ENCODE measurements around the gene RNF5.

Gene RNF5

GRCh38 chr6:32168350-32168749 lies 9.9 kb upstream of the RNF5 start:
- TF ChIP-seq CTCF (IDR thresholded peaks at IDR 0.05; ENCODE audit: low read depth, low read length, poor library complexity, severe bottlenecking) (no peak), EZH2phosphoT487 (IDR thresholded peaks at IDR 0.05; ENCODE audit: borderline replicate concordance, low read length) (no peak)
- H3K9me2 ChIP-seq (replicated peaks; ENCODE audit: control insufficient read depth, low read length): no peaks in the 10 kb centered on the region

GRCh38 chr6:32168807-32169591 lies 9.2 kb upstream of the RNF5 start:
- H3K36me3 ChIP-seq (ENCODE audit: control insufficient read depth, low read length): peaks cover 42% of the 10 kb centered on the region
- H3K4me3 ChIP-seq (ENCODE audit: low read length): no peak overlapping the region
- H3K9me3 ChIP-seq (ENCODE audit: control insufficient read depth, insufficient read depth, low read length): no peaks in the 10 kb centered on the region
- H3K27ac ChIP-seq (ENCODE audit: low read depth, low read length): no peak overlapping the region
- no peak overlapping the region for H3K4me2 ChIP-seq (ENCODE audit: low read length)
- H3F3A ChIP-seq (ENCODE audit: control insufficient read depth, insufficient read depth): peaks cover 4% of the 10 kb centered on the region; the same call in 1 of the 2 replicates
- H3K27me3 ChIP-seq (ENCODE audit: control insufficient read depth, low read length): no peaks in the 10 kb centered on the region
- TF ChIP-seq CTCF (IDR thresholded peaks at IDR 0.05; ENCODE audit: low read depth, low read length, poor library complexity, severe bottlenecking) (no peak), EZH2phosphoT487 (IDR thresholded peaks at IDR 0.05; ENCODE audit: borderline replicate concordance, low read length) (no peak)
- H4K20me1 ChIP-seq (ENCODE audit: control insufficient read depth, insufficient read depth, low read depth, low read length): no peaks in the 10 kb centered on the region
- peaks cover 22% of the 10 kb centered on the region for H3K4me1 ChIP-seq (ENCODE audit: control insufficient read depth, low read length)
- peaks cover 4% of the 10 kb centered on the region; the same call in 1 of the 2 replicates for H3K79me2 ChIP-seq (ENCODE audit: control insufficient read depth, low read length)
- H3K9me2 ChIP-seq (replicated peaks; ENCODE audit: control insufficient read depth, low read length): no peaks in the 10 kb centered on the region

More at GRCh38 chr6:32168350-32168749, 9.9 kb upstream of the RNF5 start:
- peaks cover 42% of the 10 kb centered on the region for H3K36me3 ChIP-seq (ENCODE audit: control insufficient read depth, low read length)
- H3K27me3 ChIP-seq (ENCODE audit: control insufficient read depth, low read length): no peaks in the 10 kb centered on the region
- no peak overlapping the region for H3K4me2 ChIP-seq (ENCODE audit: low read length)
- H3K4me1 ChIP-seq (ENCODE audit: control insufficient read depth, low read length): peaks cover 17% of the 10 kb centered on the region
- no peak overlapping the region for H3K4me3 ChIP-seq (ENCODE audit: low read length)
- no peak overlapping the region for H3K27ac ChIP-seq (ENCODE audit: low read depth, low read length)
- H3K9me3 ChIP-seq (ENCODE audit: control insufficient read depth, insufficient read depth, low read length): no peaks in the 10 kb centered on the region
- peaks cover 4% of the 10 kb centered on the region; the same call in 1 of the 2 replicates for H3K79me2 ChIP-seq (ENCODE audit: control insufficient read depth, low read length)
- H3F3A ChIP-seq (ENCODE audit: control insufficient read depth, insufficient read depth): peaks cover 4% of the 10 kb centered on the region; the same call in 1 of the 2 replicates
- H4K20me1 ChIP-seq (ENCODE audit: control insufficient read depth, insufficient read depth, low read depth, low read length): no peaks in the 10 kb centered on the region

- TF ChIP-seq CTCF (IDR thresholded peaks at IDR 0.05; ENCODE audit: low read depth, low read length, poor library complexity, severe bottlenecking): no peak
- no peak for TF ChIP-seq EZH2phosphoT487 (IDR thresholded peaks at IDR 0.05; ENCODE audit: borderline replicate concordance, low read length)
- peaks cover 4% of the 10 kb centered on the region; the same call in 1 of the 2 replicates for H3F3A ChIP-seq (ENCODE audit: control insufficient read depth, insufficient read depth)
- H4K20me1 ChIP-seq (ENCODE audit: control insufficient read depth, insufficient read depth, low read depth, low read length): no peaks in the 10 kb centered on the region
- H3K4me2 ChIP-seq (ENCODE audit: low read length): no peak overlapping the region
- H3K4me1 ChIP-seq (ENCODE audit: control insufficient read depth, low read length): peaks cover 33% of the 10 kb centered on the region
- peaks cover 42% of the 10 kb centered on the region for H3K36me3 ChIP-seq (ENCODE audit: control insufficient read depth, low read length)
- no peak overlapping the region for H3K4me3 ChIP-seq (ENCODE audit: low read length)
- peaks cover 15% of the 10 kb centered on the region for H3K79me2 ChIP-seq (ENCODE audit: control insufficient read depth, low read length)
- no peak overlapping the region for H3K27ac ChIP-seq (ENCODE audit: low read depth, low read length)
- H3K9me2 ChIP-seq (replicated peaks; ENCODE audit: control insufficient read depth, low read length): no peaks in the 10 kb centered on the region
- H3K9me3 ChIP-seq (ENCODE audit: control insufficient read depth, insufficient read depth, low read length): no peaks in the 10 kb centered on the region
- H3K27me3 ChIP-seq (ENCODE audit: control insufficient read depth, low read length): no peaks in the 10 kb centered on the region
Observed at GRCh38 chr6:32170294-32170693, 7.9 kb upstream of the RNF5 start.
